GM23338 (cell line): ENCODE data around the gene ATF6. TPM values are rescaled to one million over a fixed set of nuclear protein-coding genes. Genes with fewer than 3 reads are reported as not detected.

Source experiments
- ATAC-seq: fragments of 200-7000 bp; cut with Tn5 transposase; 3 replicates; pipeline ENCODE4 v1.9.1; 2020
- DNase-seq: peaks from one replicate; pipeline ENCODE4 v3.0.0-alpha.2; 2015; ENCODE audit warnings: low spot score
- H2AFZ ChIP-seq: fragments of 200-600 bp; sonication (generic); 2 replicates; pipeline ENCODE4 v1.8.0; 2016; ENCODE audit warnings: antibody characterized with exemption, mild to moderate bottlenecking, moderate library complexity
- H3F3A ChIP-seq: fragments of 200-600 bp; sonication (generic); replicated peaks from 2 replicates; pipeline ENCODE4 v1.8.0; 2017; ENCODE audit warnings: antibody characterized with exemption, mixed run types, low read depth
- H3K27ac ChIP-seq: fragments of 200-600 bp; sonication (generic); 2 replicates; pipeline ENCODE4 v1.6.1; 2016; ENCODE audit warnings: low read depth
- H3K27me3 ChIP-seq: fragments of 200-600 bp; sonication (generic); 2 replicates; pipeline ENCODE4 v1.8.0; 2016; ENCODE audit warnings: mild to moderate bottlenecking, mixed run types, moderate library complexity; ENCODE audit not compliant: insufficient read depth
- H3K36me3 ChIP-seq: fragments of 200-600 bp; sonication (generic); 2 replicates; pipeline ENCODE4 v1.8.0; 2016; ENCODE audit warnings: mild to moderate bottlenecking; ENCODE audit not compliant: insufficient read depth
- H3K4me1 ChIP-seq: fragments of 200-600 bp; sonication (generic); 2 replicates; pipeline ENCODE4 v1.8.0; 2016; ENCODE audit warnings: mild to moderate bottlenecking, moderate library complexity; ENCODE audit not compliant: insufficient read depth
- H3K4me2 ChIP-seq: fragments of 200-600 bp; sonication (generic); 2 replicates; pipeline ENCODE4 v1.7.1; 2017; ENCODE audit warnings: mixed run types
- H3K4me3 ChIP-seq: fragments of 200-600 bp; sonication (generic); 2 replicates; pipeline ENCODE4 v1.6.1; 2016; ENCODE audit warnings: mixed run types
- H3K79me2 ChIP-seq: fragments of 200-600 bp; sonication (generic); replicated peaks from 2 replicates; pipeline ENCODE4 v1.8.0; 2017; ENCODE audit warnings: mild to moderate bottlenecking; ENCODE audit not compliant: insufficient read depth
- H3K9me2 ChIP-seq: fragments of 200-600 bp; sonication (generic); 2 replicates; pipeline ENCODE4 v1.8.0; 2017; ENCODE audit not compliant: insufficient read depth
- H4K20me1 ChIP-seq: fragments of 200-600 bp; sonication (generic); replicated peaks from 2 replicates; pipeline ENCODE4 v1.8.0; 2017; ENCODE audit warnings: mild to moderate bottlenecking; ENCODE audit not compliant: insufficient read depth
- H3K27ac Mint-ChIP-seq: 2 replicates; pipeline ENCODE4 v1.8.0; 2020; ENCODE audit warnings: inconsistent platforms, mild to moderate bottlenecking, moderate library complexity, mixed read lengths
- H3K27me3 Mint-ChIP-seq: 3 replicates; pipeline ENCODE4 v1.8.0; 2022; ENCODE audit warnings: low read depth, mild to moderate bottlenecking, moderate library complexity, mixed read lengths, inconsistent platforms; ENCODE audit not compliant: insufficient read depth, poor library complexity
- H3K36me3 Mint-ChIP-seq: 3 replicates; pipeline ENCODE4 v1.8.0; 2021; ENCODE audit warnings: low read depth, mild to moderate bottlenecking, inconsistent platforms, moderate library complexity, mixed read lengths
- H3K4me1 Mint-ChIP-seq: 3 replicates; pipeline ENCODE4 v1.8.0; 2020; ENCODE audit warnings: mild to moderate bottlenecking, inconsistent platforms, mixed read lengths
- H3K4me3 Mint-ChIP-seq: 3 replicates; pipeline ENCODE4 v1.8.0; 2021; ENCODE audit warnings: moderate library complexity, mild to moderate bottlenecking, inconsistent platforms, mixed read lengths
- H3K9me3 Mint-ChIP-seq: 3 replicates; pipeline ENCODE4 v1.8.0; 2020; ENCODE audit warnings: moderate library complexity, mild to moderate bottlenecking, inconsistent platforms, mixed read lengths
- CTCF ChIP-seq, 2 experiments: fragments of 200-600 bp in 1 of 2; sonication (generic) in 1 of 2; conservative IDR thresholded peaks; 2 replicates each; pipeline versions ENCODE4 v1.5.1 to v1.6.1; 2016 to 2017; ENCODE audit warnings: antibody characterized with exemption in 2 of 2, low read depth in 2 of 2, mild to moderate bottlenecking in 2 of 2, moderate library complexity in 1 of 2
- REST ChIP-seq: IDR thresholded peaks from one replicate; pipeline ENCODE4 v1.6.1; 2018; ENCODE audit warnings: antibody characterized with exemption; ENCODE audit not compliant: unreplicated experiment
- ZNF462 ChIP-seq: fragments of 250-450 bp; sonication (Bioruptor Pico); IDR thresholded peaks from 2 replicates; pipeline ENCODE4 v1.5.0; 2020; ENCODE audit warnings: mild to moderate bottlenecking, moderate library complexity
- polyA plus RNA-seq: library from polyadenylated mRNA; unstranded; fragments of >200 nt; fragmentation: Nextera tagmentation; extraction: Ambion mirVana; gene quantifications from 2 replicates; pipeline ENCODE4 v1.2.1, GENCODE V29; 2016
- total RNA-seq: library from RNA; depleted of rRNA; stranded (reverse); fragments of >200 nt; shearing (Covaris generic); gene quantifications from 2 replicates; pipeline ENCODE4 v1.2.3, GENCODE V29; 2014

Gene ATF6
- total and polyA plus RNA-seq, 2 experiments from 2014 or later = 5.0 to 13.5 TPM

GRCh38 chr1:161902182-161902581, 136.1 kb downstream of the ATF6 start (continued):
- no peak for TF ChIP-seq ZNF462 (CRISPR knock-in tag)

GRCh38 chr1:161905269-161905884, 139.3 kb downstream of the ATF6 start:
- Histone ChIP-seq H2AFZ (no peak overlapping the region), H3K4me1 (0 out of 2 replicates have a peak, but pooled peaks cover 9% of the 10 kb centered on the region), H3K27me3 (no peaks in the 10 kb centered on the region), H3K4me2 (no peak overlapping the region), H4K20me1 (no peaks in the 10 kb centered on the region), H3K36me3 (no peaks in the 10 kb centered on the region), H3K4me3 (no peak overlapping the region), H3K9me2 (no peaks in the 10 kb centered on the region), H3F3A (no peaks in the 10 kb centered on the region), H3K79me2 (no peaks in the 10 kb centered on the region), H3K27ac (no peak overlapping the region)
- H3K4me3 Mint-ChIP-seq = no peak overlapping the region
- H3K36me3 Mint-ChIP-seq = no peaks in the 10 kb centered on the region
- peak; percentile 80 for DNase-seq
- H3K9me3 Mint-ChIP-seq = no peaks in the 10 kb centered on the region
- peak; percentile 92 for ATAC-seq
- TF ChIP-seq CTCF (conservative IDR thresholded peaks at IDR 0.05; ENCODE audit: low read depth in 2 of 2) = peak; percentile 59 to 77
- no peak for TF ChIP-seq REST
- no peaks in the 10 kb centered on the region for H3K27me3 Mint-ChIP-seq
- peaks cover 21% of the 10 kb centered on the region; the same call in 2 of the 3 replicates for H3K4me1 Mint-ChIP-seq
- no peak overlapping the region for H3K27ac Mint-ChIP-seq
